COLO829 (cell line): ENCODE measurements around the gene VIPAS39.
"Not testable (repeated sequence)": the region's sequence is repeated elsewhere in the genome, so short reads cannot be mapped to it uniquely, and the experiment has no call there.

Experiments used
- DNase-seq: peaks from one replicate; pipeline ENCODE4 v3.0.0; 2012; ENCODE audit warnings: low spot score

The VIPAS39 gene

GRCh38 chr14:77470224-77470870 is 12.9 kb upstream of the VIPAS39 start:
- no peak for DNase-seq

GRCh38 chr14:77469539-77469938 is 12.1 kb upstream of the VIPAS39 start:
- DNase-seq, result no peak

GRCh38 chr14:77469067-77469505 is 11.7 kb upstream of the VIPAS39 start:
- DNase-seq, result no peak

- DNase-seq, result no peak
Observed at GRCh38 chr14:77467801-77468200, 10.4 kb upstream of the VIPAS39 start.

- peak; percentile 62 for DNase-seq
Observed at GRCh38 chr14:77459072-77459723, 1.8 kb upstream of the VIPAS39 start.

- no peak for DNase-seq
Observed at GRCh38 chr14:77458249-77458950, 999 bp upstream of the VIPAS39 start.

- no peak for DNase-seq
Observed at GRCh38 chr14:77457115-77457521, 283 bp downstream of the VIPAS39 start.

- DNase-seq, result no peak
Observed at GRCh38 chr14:77455966-77456640, 1.3 kb downstream of the VIPAS39 start.

GRCh38 chr14:77442196-77442595 is 15.2 kb downstream of the VIPAS39 start:
- no peak for DNase-seq

GRCh38 chr14:77439861-77440260 is 17.5 kb downstream of the VIPAS39 start:
- DNase-seq, result no peak

- DNase-seq, result no peak
Observed at GRCh38 chr14:77438596-77438995, 18.8 kb downstream of the VIPAS39 start.

GRCh38 chr14:77436042-77436441 is 21.4 kb downstream of the VIPAS39 start:
- DNase-seq, result no peak

- no peak for DNase-seq
Observed at GRCh38 chr14:77426396-77426795, 31.0 kb downstream of the VIPAS39 start.

GRCh38 chr14:77424862-77425261 is 32.5 kb downstream of the VIPAS39 start:
- DNase-seq, result no peak

- no peak for DNase-seq
Observed at GRCh38 chr14:77423423-77423822, 34.0 kb downstream of the VIPAS39 start, which contains the start of gene NOXRED1. Gene NOXRED1, minus strand, starts transcription at chr14:77423523. Its CDS starts 634 bp downstream, at chr14:77422889.

GRCh38 chr14:77421201-77421600 is 36.2 kb downstream of the VIPAS39 start:
- no peak for DNase-seq

GRCh38 chr14:77416836-77417235 is 40.6 kb downstream of the VIPAS39 start:
- DNase-seq, result no peak

- not testable (repeated sequence) for DNase-seq
Observed at GRCh38 chr14:77416098-77416497, 41.3 kb downstream of the VIPAS39 start.

GRCh38 chr14:77415403-77416030 is 41.9 kb downstream of the VIPAS39 start:
- DNase-seq, result not testable (repeated sequence)

GRCh38 chr14:77409131-77409533 is 48.3 kb downstream of the VIPAS39 start:
- no peak for DNase-seq

GRCh38 chr14:77407158-77407557 is 50.2 kb downstream of the VIPAS39 start:
- DNase-seq, result no peak

GRCh38 chr14:77406718-77407117 is 50.7 kb downstream of the VIPAS39 start:
- no peak for DNase-seq
